GM12878 (cell line): Measurements from ENCODE around the gene CWC27. TPM values are rescaled to one million over a fixed set of nuclear protein-coding genes. Genes with fewer than 3 reads are reported as not detected.
A peak's percentile ranks its signal among the peaks of the same experiment; 100 is the strongest.

Experiments
- BACH1 ChIP-seq: fragments of 450-650 bp; IDR thresholded peaks from 2 replicates; pipeline ENCODE4 v1.6.1; 2017; ENCODE audit warnings: mild to moderate bottlenecking, borderline replicate concordance
- CBX3 ChIP-seq: fragments of 200-600 bp; sonication (generic); IDR thresholded peaks from 2 replicates; pipeline ENCODE4 v1.6.1; 2016; ENCODE audit warnings: low read depth, borderline replicate concordance
- CEBPB ChIP-seq, 2 experiments: fragments of 150-350 bp in 1 of 2; IDR thresholded peaks; 2 replicates each; pipeline ENCODE4 v1.6.1; 2012 to 2014; ENCODE audit warnings: low read depth in 2 of 2, low read length in 2 of 2, borderline replicate concordance in 1 of 2, inconsistent platforms in 1 of 2
- FOXK2 ChIP-seq: fragments of 450-650 bp; IDR thresholded peaks from 2 replicates; pipeline ENCODE4 v1.6.1; 2017; ENCODE audit warnings: mild to moderate bottlenecking, moderate library complexity
- GABPA ChIP-seq: IDR thresholded peaks from 2 replicates; pipeline ENCODE4 v1.6.1; 2014; ENCODE audit warnings: antibody characterized with exemption, low read depth, mild to moderate bottlenecking, inconsistent platforms
- MYC ChIP-seq: IDR thresholded peaks from 2 replicates; pipeline ENCODE4 v1.6.1; 2011; ENCODE audit warnings: mild to moderate bottlenecking, low read length, moderate library complexity, inconsistent platforms; ENCODE audit not compliant: insufficient read depth, insufficient replicate concordance, insufficient read length, severe bottlenecking
- NFYA ChIP-seq: IDR thresholded peaks from 2 replicates; pipeline ENCODE4 v1.6.1; 2011; ENCODE audit warnings: low read depth, mild to moderate bottlenecking, low read length, improper control_type of control experiment, borderline replicate concordance
- NFYB ChIP-seq: IDR thresholded peaks from 2 replicates; pipeline ENCODE4 v1.6.1; 2011; ENCODE audit warnings: low read depth, mild to moderate bottlenecking, low read length, improper control_type of control experiment, moderate library complexity; ENCODE audit not compliant: insufficient read depth
- NR2C1 ChIP-seq: fragments of 450-650 bp; IDR thresholded peaks from 2 replicates; pipeline ENCODE4 v1.6.1; 2017; ENCODE audit warnings: antibody characterized with exemption, mild to moderate bottlenecking, moderate library complexity
- RAD21 ChIP-seq: IDR thresholded peaks from 2 replicates; pipeline ENCODE4 v1.6.1; 2011; ENCODE audit warnings: mild to moderate bottlenecking, low read depth, low read length, moderate library complexity; ENCODE audit not compliant: insufficient read depth
- RBBP5 ChIP-seq: fragments of 200-600 bp; sonication (generic); conservative IDR thresholded peaks from 2 replicates; pipeline ENCODE4 v1.6.1; 2016
- RFX5 ChIP-seq: IDR thresholded peaks from 2 replicates; pipeline ENCODE4 v1.6.1; 2011; ENCODE audit warnings: low read depth, low read length, improper control_type of control experiment
- RUNX3 ChIP-seq: IDR thresholded peaks from 2 replicates; pipeline ENCODE4 v1.6.1; 2012; ENCODE audit warnings: low read length, inconsistent platforms
- SIN3A ChIP-seq: IDR thresholded peaks from 2 replicates; pipeline ENCODE4 v1.6.1; 2012; ENCODE audit warnings: low read depth, low read length, improper control_type of control experiment
- SMC3 ChIP-seq: IDR thresholded peaks from 2 replicates; pipeline ENCODE4 v1.6.1; 2011; ENCODE audit warnings: low read length, improper control_type of control experiment, borderline replicate concordance
- SP1 ChIP-seq: IDR thresholded peaks from one replicate; pipeline ENCODE4 v1.6.1; 2011; ENCODE audit warnings: low read depth, low read length
- TARDBP ChIP-seq: IDR thresholded peaks from 2 replicates; pipeline ENCODE4 v1.6.1; 2016; ENCODE audit warnings: borderline replicate concordance
- polyA plus RNA-seq, 11 experiments: library from polyadenylated mRNA; depleted of rRNA in 4 of 11; unstranded in 6 of 11; stranded (reverse) in 5 of 11; fragments of >200 nt; fragmentation: Nextera tagmentation in 4 of 11; fragmentation: Illumina TruSeq in 1 of 11; extraction: Ambion mirVana in 4 of 11; extraction: Trizol in 1 of 11; gene quantifications; 1 replicate in 1 of 11; 2 replicates in 10 of 11; pipeline versions ENCODE4 v1.2.1 to v1.2.3, GENCODE V29; 2011 to 2016; ENCODE audit warnings: inconsistent platforms in 2 of 11, missing spikeins in 2 of 11, low read depth in 1 of 11
- total RNA-seq, 4 experiments: library from RNA; depleted of rRNA in 3 of 4; stranded (reverse); fragments of >200 nt in 3 of 4; fragmentation: Illumina TruSeq in 1 of 4; extraction: Trizol in 1 of 4; gene quantifications; 2 replicates each; pipeline versions ENCODE4 v1.2.1 to v1.2.3, GENCODE V29; 2013 to 2021
- TF ChIP-seq, protein P1 (sequence below): fragments of 450-650 bp; IDR thresholded peaks from 2 replicates; pipeline ENCODE4 v1.6.1; 2017; ENCODE audit warnings: mild to moderate bottlenecking, moderate library complexity
- TF ChIP-seq, protein P2 (sequence below): fragments of 150-350 bp; IDR thresholded peaks from 2 replicates; pipeline ENCODE4 v1.6.1; 2014; ENCODE audit warnings: mild to moderate bottlenecking, low read depth, low read length
- TF ChIP-seq, protein P3 (sequence below): fragments of 450-650 bp; IDR thresholded peaks from 2 replicates; pipeline ENCODE4 v1.6.1; 2018; ENCODE audit warnings: mild to moderate bottlenecking, low read depth, moderate library complexity; ENCODE audit not compliant: partially characterized antibody
- TF ChIP-seq, protein P4 (sequence below): fragments of 450-650 bp; IDR thresholded peaks from 2 replicates; pipeline ENCODE4 v1.6.1; 2017; ENCODE audit warnings: mild to moderate bottlenecking

The CWC27 gene
- total and polyA plus RNA-seq, 10 of the 15 experiments (the other 5 are each of a cell fraction or from before 2014, with no cell fraction given) = 21.7 to 61.9 (median 47.0) TPM

DNA sequence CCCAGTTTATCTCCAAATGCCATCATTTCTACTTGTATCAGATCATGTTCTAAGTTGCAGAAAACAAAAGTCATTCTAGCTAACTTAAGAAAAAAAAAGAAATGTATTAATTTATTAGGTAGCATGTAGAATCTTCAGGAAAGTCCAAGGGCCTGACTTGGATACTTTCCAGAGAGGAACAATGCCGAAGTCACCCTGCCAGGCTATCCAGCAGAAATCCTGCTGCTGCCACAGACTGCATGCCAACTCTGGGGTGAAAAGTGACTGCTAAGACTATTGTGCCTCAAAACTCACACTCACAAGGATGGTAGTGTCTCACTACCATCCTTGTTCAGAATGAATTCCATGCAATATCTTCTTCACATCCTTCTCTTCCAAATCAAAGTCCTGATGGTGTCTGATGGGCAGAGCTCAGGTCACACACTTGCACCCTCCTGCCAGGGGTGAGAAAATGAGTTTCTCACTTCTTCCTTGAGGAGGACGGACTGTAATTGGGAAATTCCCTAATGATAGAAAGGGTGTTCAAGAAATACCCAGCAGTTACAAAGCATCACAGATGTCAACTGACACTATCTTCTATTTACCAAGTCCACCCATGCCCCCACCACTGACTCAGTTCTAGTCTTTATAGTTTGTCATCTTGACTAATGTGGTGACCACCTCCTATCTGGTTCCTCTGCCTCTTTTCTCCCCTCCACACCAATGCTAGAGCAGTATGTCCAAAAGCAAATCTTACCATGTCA is 279.4 kb downstream of the CWC27 start (continued):
- TF ChIP-seq RUNX3 = peak; percentile 87
- TF ChIP-seq NFYA = no peak
- no peak for TF ChIP-seq GABPA
- no peak for TF ChIP-seq MYC
- TF ChIP-seq RAD21 = 0 out of 2 replicates have a peak, but pooled peaks have one; percentile 1
- TF ChIP-seq CEBPB (IDR thresholded peaks at IDR 0.05; ENCODE audit: borderline replicate concordance in 1 of 2, low read depth in 2 of 2, low read length in 2 of 2) = no peak; a peak in 1 of 4 replicates
- TF ChIP-seq FOXK2 = no peak
- no peak for TF ChIP-seq NFYB
- no peak for TF ChIP-seq RBBP5
- TF ChIP-seq, protein P1, sequence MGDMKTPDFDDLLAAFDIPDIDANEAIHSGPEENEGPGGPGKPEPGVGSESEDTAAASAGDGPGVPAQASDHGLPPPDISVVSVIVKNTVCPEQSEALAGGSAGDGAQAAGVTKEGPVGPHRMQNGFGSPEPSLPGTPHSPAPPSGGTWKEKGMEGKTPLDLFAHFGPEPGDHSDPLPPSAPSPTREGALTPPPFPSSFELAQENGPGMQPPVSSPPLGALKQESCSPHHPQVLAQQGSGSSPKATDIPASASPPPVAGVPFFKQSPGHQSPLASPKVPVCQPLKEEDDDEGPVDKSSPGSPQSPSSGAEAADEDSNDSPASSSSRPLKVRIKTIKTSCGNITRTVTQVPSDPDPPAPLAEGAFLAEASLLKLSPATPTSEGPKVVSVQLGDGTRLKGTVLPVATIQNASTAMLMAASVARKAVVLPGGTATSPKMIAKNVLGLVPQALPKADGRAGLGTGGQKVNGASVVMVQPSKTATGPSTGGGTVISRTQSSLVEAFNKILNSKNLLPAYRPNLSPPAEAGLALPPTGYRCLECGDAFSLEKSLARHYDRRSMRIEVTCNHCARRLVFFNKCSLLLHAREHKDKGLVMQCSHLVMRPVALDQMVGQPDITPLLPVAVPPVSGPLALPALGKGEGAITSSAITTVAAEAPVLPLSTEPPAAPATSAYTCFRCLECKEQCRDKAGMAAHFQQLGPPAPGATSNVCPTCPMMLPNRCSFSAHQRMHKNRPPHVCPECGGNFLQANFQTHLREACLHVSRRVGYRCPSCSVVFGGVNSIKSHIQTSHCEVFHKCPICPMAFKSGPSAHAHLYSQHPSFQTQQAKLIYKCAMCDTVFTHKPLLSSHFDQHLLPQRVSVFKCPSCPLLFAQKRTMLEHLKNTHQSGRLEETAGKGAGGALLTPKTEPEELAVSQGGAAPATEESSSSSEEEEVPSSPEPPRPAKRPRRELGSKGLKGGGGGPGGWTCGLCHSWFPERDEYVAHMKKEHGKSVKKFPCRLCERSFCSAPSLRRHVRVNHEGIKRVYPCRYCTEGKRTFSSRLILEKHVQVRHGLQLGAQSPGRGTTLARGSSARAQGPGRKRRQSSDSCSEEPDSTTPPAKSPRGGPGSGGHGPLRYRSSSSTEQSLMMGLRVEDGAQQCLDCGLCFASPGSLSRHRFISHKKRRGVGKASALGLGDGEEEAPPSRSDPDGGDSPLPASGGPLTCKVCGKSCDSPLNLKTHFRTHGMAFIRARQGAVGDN = no peak
- peak; percentile 15 for TF ChIP-seq SP1
- TF ChIP-seq, protein P2, sequence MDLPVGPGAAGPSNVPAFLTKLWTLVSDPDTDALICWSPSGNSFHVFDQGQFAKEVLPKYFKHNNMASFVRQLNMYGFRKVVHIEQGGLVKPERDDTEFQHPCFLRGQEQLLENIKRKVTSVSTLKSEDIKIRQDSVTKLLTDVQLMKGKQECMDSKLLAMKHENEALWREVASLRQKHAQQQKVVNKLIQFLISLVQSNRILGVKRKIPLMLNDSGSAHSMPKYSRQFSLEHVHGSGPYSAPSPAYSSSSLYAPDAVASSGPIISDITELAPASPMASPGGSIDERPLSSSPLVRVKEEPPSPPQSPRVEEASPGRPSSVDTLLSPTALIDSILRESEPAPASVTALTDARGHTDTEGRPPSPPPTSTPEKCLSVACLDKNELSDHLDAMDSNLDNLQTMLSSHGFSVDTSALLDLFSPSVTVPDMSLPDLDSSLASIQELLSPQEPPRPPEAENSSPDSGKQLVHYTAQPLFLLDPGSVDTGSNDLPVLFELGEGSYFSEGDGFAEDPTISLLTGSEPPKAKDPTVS = no peak
- TF ChIP-seq, protein P3, sequence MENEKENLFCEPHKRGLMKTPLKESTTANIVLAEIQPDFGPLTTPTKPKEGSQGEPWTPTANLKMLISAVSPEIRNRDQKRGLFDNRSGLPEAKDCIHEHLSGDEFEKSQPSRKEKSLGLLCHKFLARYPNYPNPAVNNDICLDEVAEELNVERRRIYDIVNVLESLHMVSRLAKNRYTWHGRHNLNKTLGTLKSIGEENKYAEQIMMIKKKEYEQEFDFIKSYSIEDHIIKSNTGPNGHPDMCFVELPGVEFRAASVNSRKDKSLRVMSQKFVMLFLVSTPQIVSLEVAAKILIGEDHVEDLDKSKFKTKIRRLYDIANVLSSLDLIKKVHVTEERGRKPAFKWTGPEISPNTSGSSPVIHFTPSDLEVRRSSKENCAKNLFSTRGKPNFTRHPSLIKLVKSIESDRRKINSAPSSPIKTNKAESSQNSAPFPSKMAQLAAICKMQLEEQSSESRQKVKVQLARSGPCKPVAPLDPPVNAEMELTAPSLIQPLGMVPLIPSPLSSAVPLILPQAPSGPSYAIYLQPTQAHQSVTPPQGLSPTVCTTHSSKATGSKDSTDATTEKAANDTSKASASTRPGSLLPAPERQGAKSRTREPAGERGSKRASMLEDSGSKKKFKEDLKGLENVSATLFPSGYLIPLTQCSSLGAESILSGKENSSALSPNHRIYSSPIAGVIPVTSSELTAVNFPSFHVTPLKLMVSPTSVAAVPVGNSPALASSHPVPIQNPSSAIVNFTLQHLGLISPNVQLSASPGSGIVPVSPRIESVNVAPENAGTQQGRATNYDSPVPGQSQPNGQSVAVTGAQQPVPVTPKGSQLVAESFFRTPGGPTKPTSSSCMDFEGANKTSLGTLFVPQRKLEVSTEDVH = no peak
- no peak for TF ChIP-seq TARDBP
- TF ChIP-seq BACH1 = no peak
- no peak for TF ChIP-seq NR2C1
- TF ChIP-seq, protein P4, sequence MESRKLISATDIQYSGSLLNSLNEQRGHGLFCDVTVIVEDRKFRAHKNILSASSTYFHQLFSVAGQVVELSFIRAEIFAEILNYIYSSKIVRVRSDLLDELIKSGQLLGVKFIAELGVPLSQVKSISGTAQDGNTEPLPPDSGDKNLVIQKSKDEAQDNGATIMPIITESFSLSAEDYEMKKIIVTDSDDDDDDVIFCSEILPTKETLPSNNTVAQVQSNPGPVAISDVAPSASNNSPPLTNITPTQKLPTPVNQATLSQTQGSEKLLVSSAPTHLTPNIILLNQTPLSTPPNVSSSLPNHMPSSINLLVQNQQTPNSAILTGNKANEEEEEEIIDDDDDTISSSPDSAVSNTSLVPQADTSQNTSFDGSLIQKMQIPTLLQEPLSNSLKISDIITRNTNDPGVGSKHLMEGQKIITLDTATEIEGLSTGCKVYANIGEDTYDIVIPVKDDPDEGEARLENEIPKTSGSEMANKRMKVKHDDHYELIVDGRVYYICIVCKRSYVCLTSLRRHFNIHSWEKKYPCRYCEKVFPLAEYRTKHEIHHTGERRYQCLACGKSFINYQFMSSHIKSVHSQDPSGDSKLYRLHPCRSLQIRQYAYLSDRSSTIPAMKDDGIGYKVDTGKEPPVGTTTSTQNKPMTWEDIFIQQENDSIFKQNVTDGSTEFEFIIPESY = no peak
- TF ChIP-seq RFX5 = no peak
- TF ChIP-seq CBX3 = no peak
- TF ChIP-seq SMC3 = no peak
- TF ChIP-seq SIN3A = no peak
